H1 (cell line): ENCODE data around the gene YIPF3.

Source experiments
- BRCA1 ChIP-seq: IDR thresholded peaks from 2 replicates; pipeline ENCODE4 v1.6.1; 2012; ENCODE audit warnings: low read depth, low read length, improper control_type of control experiment
- CEBPB ChIP-seq: IDR thresholded peaks from 2 replicates; pipeline ENCODE4 v1.6.1; 2012; ENCODE audit warnings: low read depth, low read length
- CHD2 ChIP-seq: IDR thresholded peaks from 2 replicates; pipeline ENCODE4 v1.6.1; 2012; ENCODE audit warnings: low read length, improper control_type of control experiment
- EZH2 ChIP-seq: fragments of 200-600 bp; sonication (generic); IDR thresholded peaks from 2 replicates; pipeline ENCODE4 v1.7.1; 2012; ENCODE audit warnings: low read depth, mild to moderate bottlenecking, moderate library complexity, low read length, inconsistent platforms; ENCODE audit not compliant: severe bottlenecking
- GABPA ChIP-seq: IDR thresholded peaks from 2 replicates; pipeline ENCODE4 v1.6.1; 2011; ENCODE audit warnings: mild to moderate bottlenecking, low read length, moderate library complexity, borderline replicate concordance; ENCODE audit not compliant: insufficient read depth
- HDAC2 ChIP-seq, 2 experiments: fragments of 300-600 bp in 1 of 2; sonication (generic) in 1 of 2; IDR thresholded peaks; 2 replicates each; pipeline ENCODE4 v1.6.1; 2011 to 2012; ENCODE audit warnings: low read depth in 2 of 2, low read length in 2 of 2, mild to moderate bottlenecking in 2 of 2, moderate library complexity in 2 of 2, borderline replicate concordance in 1 of 2, inconsistent platforms in 1 of 2
- SAP30 ChIP-seq: fragments of 300-600 bp; sonication (generic); IDR thresholded peaks from 2 replicates; pipeline ENCODE4 v1.7.1; 2012; ENCODE audit warnings: low read length, moderate library complexity, mild to moderate bottlenecking, inconsistent platforms; ENCODE audit not compliant: insufficient read depth, insufficient replicate concordance
- SIN3A ChIP-seq, 2 experiments: IDR thresholded peaks in 1 of 2; conservative IDR thresholded peaks in 1 of 2; 2 replicates each; pipeline ENCODE4 v1.6.1; 2011 to 2012; ENCODE audit warnings: low read length in 2 of 2, improper control_type of control experiment in 1 of 2, low read depth in 1 of 2, mild to moderate bottlenecking in 1 of 2
- TBP ChIP-seq: IDR thresholded peaks from 2 replicates; pipeline ENCODE4 v1.6.1; 2011; ENCODE audit warnings: low read depth, low read length, improper control_type of control experiment
- TF ChIP-seq, protein P1 (sequence below), 3 experiments: IDR thresholded peaks; 1 replicate in 2 of 3; 2 replicates in 1 of 3; pipeline versions ENCODE4 v1.5.1 to v1.6.1; 2011; ENCODE audit warnings: low read length in 3 of 3, mild to moderate bottlenecking in 3 of 3, inconsistent platforms in 2 of 3, low read depth in 1 of 3, moderate library complexity in 1 of 3; ENCODE audit not compliant: insufficient read depth in 1 of 3; ENCODE audit errors: control extremely low read depth in 1 of 3

DNA sequence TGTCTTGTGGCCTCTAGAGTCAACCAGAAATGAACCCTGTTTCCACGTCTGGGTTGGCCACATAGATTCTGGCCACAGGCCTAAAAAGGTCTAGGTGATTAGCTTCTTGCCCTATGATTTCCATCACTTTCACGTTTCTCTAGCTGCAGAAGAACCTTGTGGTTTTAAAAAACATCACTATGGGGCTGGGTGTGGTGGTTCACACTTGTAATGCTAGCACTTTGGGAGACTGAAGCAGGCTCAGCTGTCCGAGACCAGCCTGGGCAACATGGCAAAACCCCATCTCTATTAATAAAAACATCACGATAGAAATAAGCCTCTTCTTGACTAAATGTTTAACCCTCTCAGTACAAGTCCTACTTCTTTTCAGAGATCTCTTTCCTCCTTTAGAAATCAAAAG lies 27.7 kb upstream of the YIPF3 start:
- TF ChIP-seq CEBPB (no peak), EZH2 (no peak), GABPA (no peak), BRCA1 (no peak), CHD2 (no peak), SIN3A (conservative IDR thresholded peaks at IDR 0.05 in 1 of 2, IDR thresholded peaks at IDR 0.05 in 1 of 2; ENCODE audit: low read depth in 1 of 2, low read length in 2 of 2) (no peak), SAP30 (no peak), HDAC2 (IDR thresholded peaks at IDR 0.05; ENCODE audit: borderline replicate concordance in 1 of 2, low read depth in 2 of 2, low read length in 2 of 2) (no peak), TBP (no peak)
- TF ChIP-seq, protein P1, sequence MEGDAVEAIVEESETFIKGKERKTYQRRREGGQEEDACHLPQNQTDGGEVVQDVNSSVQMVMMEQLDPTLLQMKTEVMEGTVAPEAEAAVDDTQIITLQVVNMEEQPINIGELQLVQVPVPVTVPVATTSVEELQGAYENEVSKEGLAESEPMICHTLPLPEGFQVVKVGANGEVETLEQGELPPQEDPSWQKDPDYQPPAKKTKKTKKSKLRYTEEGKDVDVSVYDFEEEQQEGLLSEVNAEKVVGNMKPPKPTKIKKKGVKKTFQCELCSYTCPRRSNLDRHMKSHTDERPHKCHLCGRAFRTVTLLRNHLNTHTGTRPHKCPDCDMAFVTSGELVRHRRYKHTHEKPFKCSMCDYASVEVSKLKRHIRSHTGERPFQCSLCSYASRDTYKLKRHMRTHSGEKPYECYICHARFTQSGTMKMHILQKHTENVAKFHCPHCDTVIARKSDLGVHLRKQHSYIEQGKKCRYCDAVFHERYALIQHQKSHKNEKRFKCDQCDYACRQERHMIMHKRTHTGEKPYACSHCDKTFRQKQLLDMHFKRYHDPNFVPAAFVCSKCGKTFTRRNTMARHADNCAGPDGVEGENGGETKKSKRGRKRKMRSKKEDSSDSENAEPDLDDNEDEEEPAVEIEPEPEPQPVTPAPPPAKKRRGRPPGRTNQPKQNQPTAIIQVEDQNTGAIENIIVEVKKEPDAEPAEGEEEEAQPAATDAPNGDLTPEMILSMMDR (IDR thresholded peaks at IDR 0.05; ENCODE audit: control extremely low read depth in 1 of 3, insufficient read depth in 1 of 3, low read depth in 1 of 3, low read length in 3 of 3): no peak
